ENCODE data around the gene MSX1.

Gene MSX1

DNA sequence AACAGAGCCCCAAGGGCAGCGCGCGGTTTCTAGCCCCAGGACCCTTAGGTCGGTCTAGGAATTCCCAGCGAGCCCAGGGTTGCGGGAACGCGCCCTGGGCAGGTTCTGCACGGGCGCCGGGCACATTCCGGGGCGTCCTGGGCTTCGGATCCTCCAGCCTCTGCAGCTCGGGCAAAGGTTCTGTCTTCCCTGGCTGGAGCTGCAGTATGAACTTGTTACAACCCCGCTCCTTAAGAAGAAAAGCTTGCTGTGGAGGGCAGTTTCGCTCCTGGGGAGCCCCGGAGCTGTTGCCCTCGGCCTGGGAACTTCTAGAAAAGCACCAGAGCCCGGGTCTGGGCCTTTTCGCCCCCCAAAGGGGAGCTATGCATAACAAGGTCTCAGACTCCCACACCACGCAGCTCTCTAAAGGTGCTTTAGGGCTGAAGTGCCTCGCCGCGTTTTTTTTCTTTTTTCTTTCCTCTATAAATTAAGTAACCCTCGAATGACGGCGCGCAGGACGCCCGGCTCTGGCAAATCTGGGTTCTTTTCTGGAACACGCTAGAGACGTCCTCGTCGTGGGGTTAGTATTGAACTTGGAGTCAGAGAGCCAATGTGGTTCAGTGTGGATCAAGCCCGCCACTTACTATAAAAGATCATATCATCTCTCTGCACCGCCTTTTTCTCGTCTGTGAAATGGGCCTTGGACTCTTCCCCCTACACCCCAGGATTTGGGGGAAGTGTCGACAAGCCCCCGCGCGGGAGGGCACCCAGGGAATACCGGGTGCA is 5.7 kb downstream of the MSX1 start:
- Histone ChIP-seq H3K27me3 (ENCODE audit: insufficient read depth, low read length) (peaks cover 96% of the 10 kb centered on the region), H2AFZ (ENCODE audit: low read depth, low read length) (peak overlapping the region; percentile 43), H3K4me3 (ENCODE audit: low read length) (no peak overlapping the region)

DNA sequence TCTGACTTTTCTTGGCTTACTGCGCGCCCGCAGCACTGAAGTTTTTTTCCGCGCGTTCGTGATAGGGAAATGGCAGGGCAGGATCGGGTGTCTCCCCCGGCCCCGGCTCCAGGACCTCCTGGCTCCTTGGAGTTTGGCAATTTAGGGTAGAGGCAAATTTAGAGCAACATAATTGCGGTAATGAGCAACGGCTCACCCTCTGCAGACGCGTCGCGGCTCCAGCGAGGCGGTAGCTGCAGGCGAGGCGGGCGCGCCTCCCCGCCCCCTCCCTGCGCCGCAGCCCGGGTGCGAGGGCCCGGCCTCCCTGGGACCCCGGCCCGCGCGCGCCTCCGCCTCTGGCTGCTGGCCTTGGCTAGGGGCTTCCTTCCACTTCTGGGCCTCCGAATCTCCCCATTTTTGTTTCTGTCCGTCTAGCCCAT is 6.2 kb downstream of the MSX1 start:
- peak overlapping the region; percentile 42 for H3K4me3 ChIP-seq (ENCODE audit: low read length)
- peak overlapping the region; percentile 43 for H2AFZ ChIP-seq (ENCODE audit: low read depth, low read length)
- H3K27me3 ChIP-seq (ENCODE audit: insufficient read depth, low read length), result peaks cover 96% of the 10 kb centered on the region
- peaks cover 21% of the 10 kb centered on the region for H3K4me1 ChIP-seq (ENCODE audit: insufficient read depth, low read length)
- H3K36me3 ChIP-seq (ENCODE audit: insufficient read depth, low read length), result no peaks in the 10 kb centered on the region
- H3K9me3 ChIP-seq (ENCODE audit: low read length), result peaks cover 4% of the 10 kb centered on the region

More for the DNA sequence above, 5.7 kb downstream of the MSX1 start:
- Histone ChIP-seq H3K4me1 (ENCODE audit: insufficient read depth, low read length) (peaks cover 26% of the 10 kb centered on the region), H3K36me3 (ENCODE audit: insufficient read depth, low read length) (no peaks in the 10 kb centered on the region), H3K9me3 (ENCODE audit: low read length) (peaks cover 4% of the 10 kb centered on the region)

DNA sequence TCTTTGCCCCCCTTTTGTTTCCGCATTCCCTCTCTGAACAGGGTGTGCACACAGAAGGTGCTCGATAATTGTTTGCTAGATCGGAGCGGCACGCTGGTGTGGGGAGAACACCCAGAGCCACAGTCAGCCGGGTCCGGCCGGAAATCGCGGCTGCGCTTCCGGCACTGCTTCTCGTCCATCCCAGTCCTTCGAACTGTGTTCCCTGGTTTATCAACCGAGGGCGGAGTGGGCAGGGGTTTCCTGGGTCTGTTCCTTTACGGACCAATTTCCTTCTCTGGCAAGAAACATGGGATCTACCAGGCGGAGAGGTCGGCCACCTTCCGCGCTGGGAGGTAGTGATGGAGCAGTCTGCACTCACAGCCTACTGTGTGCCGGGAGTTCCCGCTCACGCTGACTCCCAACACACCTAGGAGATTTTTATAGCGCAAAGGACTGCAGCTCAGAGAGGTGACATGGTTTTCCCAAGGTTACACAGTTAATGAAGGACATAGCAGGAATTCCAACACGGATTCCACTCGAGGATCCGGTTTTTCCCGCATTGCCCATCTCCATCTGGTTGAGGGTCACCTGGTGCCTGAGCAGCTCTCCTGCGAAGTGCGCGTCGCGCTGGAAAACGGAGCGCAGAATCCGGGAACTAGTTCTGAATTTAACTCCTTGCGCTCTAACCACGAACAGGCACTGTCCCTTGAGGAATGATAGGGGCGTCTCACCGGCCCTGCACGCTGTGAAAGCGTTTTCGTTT is 6.8 kb downstream of the MSX1 start:
- Histone ChIP-seq H3K36me3 (ENCODE audit: insufficient read depth, low read length) (no peaks in the 10 kb centered on the region), H3K27me3 (ENCODE audit: insufficient read depth, low read length) (peaks cover 96% of the 10 kb centered on the region), H3K9me3 (ENCODE audit: low read length) (peaks cover 4% of the 10 kb centered on the region), H2AFZ (ENCODE audit: low read depth, low read length) (peak overlapping the region; percentile 43), H3K4me3 (ENCODE audit: low read length) (peak overlapping the region; percentile 42), H3K4me1 (ENCODE audit: insufficient read depth, low read length) (peaks cover 16% of the 10 kb centered on the region)

DNA sequence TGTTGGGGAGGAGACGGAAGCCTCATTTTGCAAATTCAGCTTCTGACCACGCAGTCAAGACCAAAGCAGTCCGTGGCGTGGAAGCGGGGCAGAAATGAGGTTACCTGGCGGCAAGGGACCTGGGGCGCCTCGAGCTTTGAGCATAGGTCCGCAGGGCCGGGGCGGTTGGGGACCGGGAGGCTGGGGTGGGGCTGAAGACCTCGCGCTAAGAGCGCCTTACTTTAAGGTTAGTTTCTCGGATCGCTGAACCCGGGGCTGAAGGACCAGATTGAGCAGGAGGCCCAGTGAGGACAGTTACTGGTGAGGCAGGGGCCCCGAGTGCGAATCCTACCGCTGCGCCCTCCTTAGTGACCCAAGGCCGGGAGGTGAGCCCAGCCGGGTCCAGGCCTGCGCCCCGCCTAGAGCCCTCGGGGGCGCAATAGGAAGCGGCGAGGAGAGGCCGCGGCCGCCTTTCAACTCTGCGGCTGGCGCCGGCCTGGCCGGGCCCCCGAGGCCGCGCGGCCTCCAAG is 7.5 kb downstream of the MSX1 start:
- Histone ChIP-seq H3K4me1 (ENCODE audit: insufficient read depth, low read length) (peaks cover 16% of the 10 kb centered on the region), H2AFZ (ENCODE audit: low read depth, low read length) (no peak overlapping the region), H3K36me3 (ENCODE audit: insufficient read depth, low read length) (no peaks in the 10 kb centered on the region), H3K27me3 (ENCODE audit: insufficient read depth, low read length) (peaks cover 96% of the 10 kb centered on the region), H3K4me3 (ENCODE audit: low read length) (no peak overlapping the region), H3K9me3 (ENCODE audit: low read length) (peaks cover 4% of the 10 kb centered on the region)

DNA sequence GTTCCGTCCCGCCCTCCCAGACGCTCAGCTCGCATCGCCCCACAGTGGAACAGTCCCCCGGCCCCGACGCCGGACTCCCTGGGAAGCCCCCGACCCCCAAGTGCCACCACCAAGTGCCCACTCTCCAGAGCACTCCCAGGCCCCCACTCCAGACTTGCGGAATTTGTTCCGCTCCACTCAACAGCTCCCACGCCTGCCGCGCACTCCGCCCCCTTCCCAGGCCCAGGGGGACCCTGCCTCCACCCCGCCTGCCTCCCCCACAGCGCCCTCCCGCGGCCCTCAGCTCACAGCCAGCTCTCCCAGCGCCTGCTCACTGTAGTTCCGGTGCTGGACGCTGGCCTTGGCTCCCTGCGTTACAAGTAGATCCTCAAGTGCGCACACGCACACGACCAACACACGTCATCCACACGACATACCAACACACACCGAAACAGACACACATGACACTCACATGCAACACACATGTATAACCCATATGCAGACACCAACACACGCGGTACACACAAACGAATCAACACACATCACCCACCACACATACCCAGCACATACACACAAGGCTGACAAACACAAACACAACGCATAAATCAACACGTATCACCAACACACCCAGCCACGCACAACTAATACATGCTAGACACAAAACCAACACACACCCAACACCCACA is 8.0 kb downstream of the MSX1 start:
- Histone ChIP-seq H3K27me3 (ENCODE audit: insufficient read depth, low read length) (peaks cover 96% of the 10 kb centered on the region), H3K4me3 (ENCODE audit: low read length) (no peak overlapping the region), H3K9me3 (ENCODE audit: low read length) (no peaks in the 10 kb centered on the region), H2AFZ (ENCODE audit: low read depth, low read length) (no peak overlapping the region), H3K4me1 (ENCODE audit: insufficient read depth, low read length) (peaks cover 16% of the 10 kb centered on the region), H3K36me3 (ENCODE audit: insufficient read depth, low read length) (no peaks in the 10 kb centered on the region)

DNA sequence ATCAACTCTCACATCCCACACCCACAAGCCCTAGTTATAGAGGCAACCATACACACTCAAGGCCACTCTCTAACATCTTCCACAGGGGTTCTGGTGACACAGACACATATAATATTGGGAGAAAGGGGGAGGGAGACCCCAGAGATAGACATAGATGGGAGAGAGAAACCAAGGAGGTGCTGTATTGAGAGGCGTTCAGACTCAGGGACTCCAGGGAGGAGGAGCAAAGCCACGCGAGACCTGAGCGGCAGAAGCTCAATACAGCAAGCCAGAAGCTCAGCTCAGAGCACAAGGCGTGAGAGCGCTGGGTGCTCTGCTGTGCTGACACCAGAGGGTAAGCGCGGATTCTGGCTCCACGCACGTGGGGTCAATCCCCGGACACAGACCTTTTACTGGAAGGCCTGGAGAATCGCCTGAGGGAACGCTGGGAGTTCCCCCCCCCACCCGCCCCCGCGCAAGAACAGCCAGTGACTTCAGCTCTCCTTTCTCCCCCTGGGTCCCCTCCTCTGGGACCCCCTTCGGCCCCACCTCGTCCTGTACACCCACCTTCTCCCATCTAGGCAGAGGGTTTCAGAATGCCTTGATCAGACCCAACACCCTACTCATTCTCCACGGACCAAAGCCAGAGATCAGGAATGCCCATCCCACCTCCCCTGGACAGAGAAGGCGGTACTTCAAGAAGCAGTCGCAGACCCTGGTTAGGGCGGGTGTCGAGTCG is 8.7 kb downstream of the MSX1 start:
- Histone ChIP-seq H3K4me1 (ENCODE audit: insufficient read depth, low read length) (peaks cover 16% of the 10 kb centered on the region), H3K9me3 (ENCODE audit: low read length) (no peaks in the 10 kb centered on the region), H2AFZ (ENCODE audit: low read depth, low read length) (no peak overlapping the region), H3K27me3 (ENCODE audit: insufficient read depth, low read length) (peaks cover 96% of the 10 kb centered on the region), H3K4me3 (ENCODE audit: low read length) (no peak overlapping the region), H3K36me3 (ENCODE audit: insufficient read depth, low read length) (no peaks in the 10 kb centered on the region)

DNA sequence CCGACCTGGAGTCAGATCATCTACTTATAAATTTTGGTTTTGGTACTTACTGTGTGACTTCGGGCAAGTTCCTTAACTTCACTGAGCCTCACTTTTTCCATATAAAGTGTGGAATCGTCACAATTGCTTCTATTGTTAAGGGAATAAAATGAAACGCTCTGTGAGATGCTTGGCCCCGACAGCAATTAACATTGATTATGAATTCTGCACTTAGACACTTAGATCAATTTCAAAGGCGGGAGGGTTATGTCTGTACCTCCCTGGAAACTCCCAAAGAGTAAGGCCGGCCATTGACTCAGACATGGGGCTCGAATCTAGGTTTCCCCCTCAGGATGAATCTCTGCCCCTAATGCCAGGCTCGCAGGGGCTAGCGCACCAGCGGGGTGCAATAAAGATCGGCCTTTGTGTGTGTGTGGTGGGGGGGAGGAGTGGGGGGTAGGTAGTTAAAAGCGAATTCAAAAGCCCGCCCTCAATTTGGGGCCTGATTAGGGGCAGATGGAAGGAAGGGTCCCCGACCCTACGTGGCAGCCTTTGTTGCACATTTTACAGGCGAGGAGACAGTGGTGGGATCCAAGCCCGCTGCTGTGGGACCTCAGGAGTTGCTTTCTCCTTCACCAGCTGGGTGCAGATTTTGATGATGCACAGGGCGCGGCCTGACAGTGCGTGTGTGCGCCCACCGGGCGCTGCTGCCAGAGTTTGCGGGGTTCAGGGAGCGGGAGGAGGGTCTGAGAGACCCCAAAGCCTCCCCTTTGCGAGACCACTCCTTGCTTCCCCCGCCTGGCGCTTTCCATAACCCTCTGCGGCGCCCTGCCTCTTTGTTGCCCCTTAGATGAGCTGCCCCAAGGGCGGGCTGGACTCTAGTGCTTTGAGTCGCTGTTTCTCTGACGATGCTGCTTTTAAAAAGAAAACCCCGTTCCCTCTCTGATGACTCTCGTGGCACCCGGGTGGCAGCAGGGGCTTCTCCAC is 9.6 kb downstream of the MSX1 start:
- H3K36me3 ChIP-seq (ENCODE audit: insufficient read depth, low read length), result no peaks in the 10 kb centered on the region
- H2AFZ ChIP-seq (ENCODE audit: low read depth, low read length), result no peak overlapping the region
- H3K4me1 ChIP-seq (ENCODE audit: insufficient read depth, low read length), result peaks cover 16% of the 10 kb centered on the region
- no peaks in the 10 kb centered on the region for H3K9me3 ChIP-seq (ENCODE audit: low read length)
- peaks cover 98% of the 10 kb centered on the region for H3K27me3 ChIP-seq (ENCODE audit: insufficient read depth, low read length)
- no peak overlapping the region for H3K4me3 ChIP-seq (ENCODE audit: low read length)

DNA sequence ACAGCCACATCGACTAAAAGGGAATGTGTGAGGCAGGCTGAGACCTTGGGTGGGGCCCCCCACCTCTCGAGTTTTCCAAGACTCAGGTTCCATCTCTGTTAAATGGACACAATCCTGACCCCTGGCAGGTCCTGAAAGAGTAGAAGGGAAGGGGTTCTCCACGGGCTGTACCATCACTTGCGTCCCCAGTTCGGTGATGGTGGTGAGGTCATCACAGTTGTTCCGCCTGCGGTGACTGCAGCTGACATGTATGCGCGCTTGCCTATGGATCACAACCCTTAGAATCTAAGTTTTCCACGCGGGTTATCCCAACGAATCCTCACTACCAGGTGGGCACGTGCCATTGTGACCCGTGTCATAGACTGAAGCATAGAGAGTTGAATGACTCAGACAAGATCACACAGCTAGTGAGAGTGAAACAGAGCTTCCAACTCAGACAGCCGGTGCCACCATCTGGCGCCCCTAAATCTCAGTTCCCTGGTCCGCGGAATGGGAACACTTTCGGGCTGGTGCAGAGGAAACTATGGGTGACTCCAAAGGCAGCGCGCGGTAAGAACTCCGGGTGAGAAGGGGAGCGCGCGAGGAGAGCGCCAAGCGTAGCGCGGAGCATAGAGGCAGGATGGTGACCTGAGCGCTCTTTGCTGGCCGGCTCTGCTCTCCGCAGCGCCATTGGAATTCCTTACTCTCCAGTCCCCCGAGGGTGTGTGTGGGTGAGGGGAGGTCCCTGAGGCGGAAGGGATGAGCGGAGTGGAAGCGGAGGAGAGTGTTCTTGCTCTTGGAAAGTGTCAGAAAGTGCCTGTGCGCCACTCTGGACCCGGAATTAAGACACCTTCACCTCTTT is 10.5 kb downstream of the MSX1 start:
- Histone ChIP-seq H3K27me3 (ENCODE audit: insufficient read depth, low read length) (peaks cover 98% of the 10 kb centered on the region), H3K36me3 (ENCODE audit: insufficient read depth, low read length) (no peaks in the 10 kb centered on the region), H3K9me3 (ENCODE audit: low read length) (no peaks in the 10 kb centered on the region), H3K4me3 (ENCODE audit: low read length) (no peak overlapping the region), H2AFZ (ENCODE audit: low read depth, low read length) (no peak overlapping the region), H3K4me1 (ENCODE audit: insufficient read depth, low read length) (peaks cover 16% of the 10 kb centered on the region)

DNA sequence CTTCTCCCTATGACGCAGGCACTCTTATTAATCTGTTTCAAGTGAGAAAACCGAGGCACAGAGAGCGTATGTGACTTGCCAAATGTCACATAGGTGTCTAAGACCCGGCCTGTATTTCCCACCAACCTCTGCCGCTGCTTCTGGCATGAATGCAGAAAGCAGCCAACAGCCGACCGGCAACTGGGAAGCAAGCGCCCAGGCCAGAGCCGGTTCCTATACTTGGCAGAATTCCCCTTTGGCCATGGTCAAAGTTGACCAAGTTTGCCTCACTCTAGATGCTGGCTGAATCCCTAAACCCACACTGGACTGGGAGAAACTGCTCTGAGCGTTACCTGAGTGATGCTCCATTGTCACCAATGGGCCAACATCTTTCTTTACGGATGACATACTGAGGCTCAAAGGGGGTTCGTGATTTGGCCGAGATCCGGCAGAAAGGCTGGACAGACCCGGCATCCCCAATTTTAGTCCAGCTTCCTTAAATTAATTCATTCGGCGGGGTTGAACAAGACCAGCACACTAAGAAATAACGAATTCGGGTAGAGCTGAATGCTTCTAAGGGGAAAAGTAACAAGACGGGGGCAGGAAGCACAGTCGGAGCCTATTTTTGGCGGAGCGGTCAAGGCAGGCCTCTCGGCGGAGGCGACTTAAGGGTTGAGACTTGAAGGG is 11.2 kb downstream of the MSX1 start:
- Histone ChIP-seq H3K9me3 (ENCODE audit: low read length) (no peaks in the 10 kb centered on the region), H2AFZ (ENCODE audit: low read depth, low read length) (no peak overlapping the region), H3K27me3 (ENCODE audit: insufficient read depth, low read length) (peaks cover 98% of the 10 kb centered on the region), H3K36me3 (ENCODE audit: insufficient read depth, low read length) (no peaks in the 10 kb centered on the region), H3K4me3 (ENCODE audit: low read length) (no peak overlapping the region), H3K4me1 (ENCODE audit: insufficient read depth, low read length) (peaks cover 16% of the 10 kb centered on the region)

DNA sequence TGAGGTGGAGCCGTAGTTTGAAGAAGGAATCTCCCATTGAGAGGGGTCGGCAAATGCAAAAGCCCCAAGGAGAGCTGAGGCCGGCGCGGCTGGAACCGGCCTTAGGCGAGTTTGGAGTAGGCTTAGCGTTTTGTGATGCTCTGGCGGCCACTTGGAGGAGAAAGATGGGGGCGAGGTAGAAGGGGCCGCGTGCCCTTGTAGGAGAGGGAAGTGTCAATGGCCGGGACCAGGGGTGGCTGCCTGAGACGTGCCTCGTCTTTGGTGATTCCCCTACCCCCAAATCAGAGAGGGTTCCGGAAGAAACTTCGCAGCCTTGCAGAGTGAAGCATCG is 11.7 kb downstream of the MSX1 start:
- Histone ChIP-seq H3K36me3 (ENCODE audit: insufficient read depth, low read length) (no peaks in the 10 kb centered on the region), H3K4me1 (ENCODE audit: insufficient read depth, low read length) (peaks cover 12% of the 10 kb centered on the region), H2AFZ (ENCODE audit: low read depth, low read length) (no peak overlapping the region), H3K27me3 (ENCODE audit: insufficient read depth, low read length) (peaks cover 93% of the 10 kb centered on the region), H3K4me3 (ENCODE audit: low read length) (no peak overlapping the region), H3K9me3 (ENCODE audit: low read length) (no peaks in the 10 kb centered on the region)
